A549 (cell line): ENCODE data around the gene CHAMP1. TPM values are rescaled to one million over a fixed set of nuclear protein-coding genes. Genes with fewer than 3 reads are reported as not detected.

Experiments used
- ATAC-seq, 2 experiments: fragments of 200-7000 bp in 1 of 2; fragments of >200 bp in 1 of 2; cut with Nextera tagmentation in 1 of 2; cut with Tn5 transposase in 1 of 2; 3 replicates each; pipeline versions ENCODE4 v1.8.0 to v1.9.1; 2018 to 2020; ENCODE audit warnings: mild to moderate bottlenecking in 1 of 2, moderate library complexity in 1 of 2
- CTCF ChIA-PET: fragments of 300-600 bp; sonication (Branson Sonifier 250); formaldehyde crosslinking; extraction: SDS; loops from one replicate; lab custom pipeline; 2021; ENCODE audit warnings: antibody characterized with exemption, inconsistent platforms; lab: Yijun Ruan, JAX
- POLR2A ChIA-PET: fragments of 350-600 bp; formaldehyde crosslinking; extraction: SDS; loops from one replicate; lab custom pipeline; 2021; ENCODE audit warnings: antibody characterized with exemption, inconsistent platforms; lab: Yijun Ruan, JAX
- DNase-seq, 2 experiments: peaks; one replicate each; pipeline versions ENCODE4 v3.0.0 to v3.0.0-alpha.2; 2011 to 2016; ENCODE audit warnings: low read depth in 1 of 2, low spot score in 1 of 2
- FAIRE-seq: peaks from 2 replicates; lab custom pipeline; 2011; peaks lifted over from hg19 to GRCh38; lab: Jason Lieb, UNC
- H3K27ac ChIP-seq, 2 experiments: fragments of >200 bp; sonication (Bioruptor Twin); formaldehyde crosslinking; 3 replicates each; pipeline ENCODE4 v1.5.1; 2016 to 2017
- H3K4me1 ChIP-seq: fragments of >200 bp; sonication (Bioruptor Twin); formaldehyde crosslinking; 3 replicates; pipeline ENCODE4 v1.6.1; 2016
- H3K4me2 ChIP-seq: fragments of >200 bp; sonication (Bioruptor Twin); formaldehyde crosslinking; 3 replicates; pipeline ENCODE4 v1.6.1; 2016
- H3K4me3 ChIP-seq: fragments of >200 bp; sonication (Bioruptor Twin); formaldehyde crosslinking; 3 replicates; pipeline ENCODE4 v1.5.1; 2016
- H3K9me3 ChIP-seq: fragments of >200 bp; sonication (Bioruptor Twin); formaldehyde crosslinking; 3 replicates; pipeline ENCODE4 v1.6.1; 2016
- CEBPB ChIP-seq, 2 experiments: fragments of >200 bp in 1 of 2; sonication (Bioruptor Twin) in 1 of 2; formaldehyde crosslinking in 1 of 2; IDR thresholded peaks; 2 replicates each; pipeline ENCODE4 v1.6.1; 2012 to 2016
- CHD4 ChIP-seq: fragments of 200-600 bp; sonication (generic); IDR thresholded peaks from 2 replicates; pipeline ENCODE4 v1.6.1; 2016; ENCODE audit warnings: antibody characterized with exemption, mild to moderate bottlenecking, borderline replicate concordance
- ESRRA ChIP-seq: fragments of 150-350 bp; IDR thresholded peaks from 2 replicates; pipeline ENCODE4 v1.6.1; 2014; ENCODE audit warnings: mild to moderate bottlenecking, low read length, borderline replicate concordance
- FOSL2 ChIP-seq, 2 experiments: fragments of 450-650 bp in 1 of 2; fragments of >200 bp in 1 of 2; sonication (Bioruptor Twin) in 1 of 2; formaldehyde crosslinking; IDR thresholded peaks; 2 replicates each; pipeline versions ENCODE4 v1.5.0 to v1.6.1; 2016 to 2020; ENCODE audit warnings: mild to moderate bottlenecking in 1 of 2, moderate library complexity in 1 of 2
- FOXS1 ChIP-seq: fragments of 250-450 bp; sonication (Bioruptor Pico); IDR thresholded peaks from 2 replicates; pipeline ENCODE4 v1.5.0; 2020; ENCODE audit warnings: mild to moderate bottlenecking, moderate library complexity
- GATA3 ChIP-seq: IDR thresholded peaks from 2 replicates; pipeline ENCODE4 v1.6.1; 2012; ENCODE audit warnings: borderline replicate concordance
- HEYL ChIP-seq: fragments of 250-450 bp; sonication (Bioruptor Pico); IDR thresholded peaks from 2 replicates; pipeline ENCODE4 v1.8.0; 2021; ENCODE audit warnings: mild to moderate bottlenecking, moderate library complexity
- JUNB ChIP-seq: fragments of >200 bp; sonication (Bioruptor Twin); formaldehyde crosslinking; IDR thresholded peaks from 2 replicates; pipeline ENCODE4 v1.6.1; 2016
- MAFK ChIP-seq: fragments of 450-650 bp; IDR thresholded peaks from 2 replicates; pipeline ENCODE4 v1.6.1; 2014; ENCODE audit not compliant: partially characterized antibody
- MAZ ChIP-seq: fragments of 150-350 bp; IDR thresholded peaks from 2 replicates; pipeline ENCODE4 v1.6.1; 2014; ENCODE audit warnings: antibody characterized with exemption, low read depth, low read length, borderline replicate concordance
- MYC ChIP-seq: IDR thresholded peaks from 2 replicates; pipeline ENCODE4 v1.6.1; 2012; ENCODE audit warnings: mild to moderate bottlenecking, inconsistent platforms, low read length, improper control_type of control experiment, borderline replicate concordance
- NPAS2 ChIP-seq: fragments of 250-450 bp; sonication (Bioruptor Pico); IDR thresholded peaks from 2 replicates; pipeline ENCODE4 v1.8.0; 2022; ENCODE audit warnings: mild to moderate bottlenecking, moderate library complexity, borderline replicate concordance
- PHF8 ChIP-seq: fragments of 200-600 bp; sonication (generic); IDR thresholded peaks from 2 replicates; pipeline ENCODE4 v1.6.1; 2016; ENCODE audit warnings: low read depth, mild to moderate bottlenecking, antibody characterized with exemption, moderate library complexity, borderline replicate concordance
- POLR2A ChIP-seq: IDR thresholded peaks from 2 replicates; pipeline ENCODE4 v1.6.1; 2012; ENCODE audit warnings: mild to moderate bottlenecking, low read length
- POLR2AphosphoS2 ChIP-seq: conservative IDR thresholded peaks from 2 replicates; pipeline ENCODE4 v1.6.1; 2012; ENCODE audit warnings: low read length, improper control_type of control experiment, inconsistent platforms
- RCOR1 ChIP-seq: fragments of 150-350 bp; IDR thresholded peaks from 2 replicates; pipeline ENCODE4 v1.6.1; 2014; ENCODE audit warnings: antibody characterized with exemption, low read length, low read depth
- SMC3 ChIP-seq: fragments of >200 bp; sonication (Bioruptor Twin); formaldehyde crosslinking; IDR thresholded peaks from 3 replicates; pipeline ENCODE4 v1.6.1; 2018; ENCODE audit warnings: inconsistent platforms
- SREBF2 ChIP-seq: fragments of 450-650 bp; IDR thresholded peaks from 2 replicates; pipeline ENCODE4 v1.6.1; 2014; ENCODE audit warnings: mild to moderate bottlenecking, moderate library complexity
- TFCP2L1 ChIP-seq: fragments of 250-450 bp; sonication (Bioruptor Pico); IDR thresholded peaks from 2 replicates; pipeline ENCODE4 v1.5.0; 2021; ENCODE audit warnings: mild to moderate bottlenecking
- ZNF302 ChIP-seq: fragments of 250-450 bp; sonication (Bioruptor Pico); IDR thresholded peaks from 2 replicates; pipeline ENCODE4 v1.9.0; 2021; ENCODE audit warnings: inconsistent platforms, mild to moderate bottlenecking, moderate library complexity
- ZSCAN20 ChIP-seq: fragments of 250-450 bp; sonication (Bioruptor Pico); IDR thresholded peaks from 2 replicates; pipeline ENCODE4 v1.8.0; 2022; ENCODE audit warnings: mild to moderate bottlenecking, moderate library complexity
- WGBS: methylation state at CpG from one replicate; pipeline ENCODE4 v1.1.6; 2017; ENCODE audit errors: missing lambda C conversion rate; 5-methylcytosine and 5-hydroxymethylcytosine counted together
- polyA plus RNA-seq, 4 experiments: library from polyadenylated mRNA; depleted of rRNA in 3 of 4; stranded (reverse); fragments of >200 nt; fragmentation: RNase III in 1 of 4; extraction: RNeasy Plus Mini Kit Qiagen cat#74134 plus additional on column Dnase treatment in 1 of 4; gene quantifications; 2 replicates in 3 of 4; 3 replicates in 1 of 4; pipeline ENCODE4 v1.2.3, GENCODE V29; 2011 to 2017
- TF ChIP-seq, protein P1 (sequence below): fragments of 450-650 bp; IDR thresholded peaks from 2 replicates; pipeline ENCODE4 v1.6.1; 2014; ENCODE audit warnings: antibody characterized with exemption
- TF ChIP-seq, protein P2 (sequence below): fragments of >200 bp; sonication (Bioruptor Twin); formaldehyde crosslinking; IDR thresholded peaks from 2 replicates; pipeline ENCODE4 v1.6.1; 2016
- TF ChIP-seq, protein P3 (sequence below): fragments of 150-350 bp; IDR thresholded peaks from 2 replicates; pipeline ENCODE4 v1.6.1; 2014; ENCODE audit warnings: low read depth, mild to moderate bottlenecking, low read length
- TF ChIP-seq, protein P4 (sequence below): IDR thresholded peaks from 2 replicates; pipeline ENCODE4 v1.6.1; 2012; ENCODE audit warnings: low read depth, borderline replicate concordance
- TF ChIP-seq, protein P5 (sequence below): fragments of >200 bp; sonication (Bioruptor Twin); formaldehyde crosslinking; IDR thresholded peaks from 3 replicates; pipeline ENCODE4 v1.6.1; 2016
- TF ChIP-seq, protein P6 (sequence below): IDR thresholded peaks from 2 replicates; pipeline ENCODE4 v1.6.1; 2012

CHAMP1 gene
- polyA plus RNA-seq, 2 of the 4 experiments (the other 2 are of a cell fraction): 18.0 to 40.8 TPM

DNA sequence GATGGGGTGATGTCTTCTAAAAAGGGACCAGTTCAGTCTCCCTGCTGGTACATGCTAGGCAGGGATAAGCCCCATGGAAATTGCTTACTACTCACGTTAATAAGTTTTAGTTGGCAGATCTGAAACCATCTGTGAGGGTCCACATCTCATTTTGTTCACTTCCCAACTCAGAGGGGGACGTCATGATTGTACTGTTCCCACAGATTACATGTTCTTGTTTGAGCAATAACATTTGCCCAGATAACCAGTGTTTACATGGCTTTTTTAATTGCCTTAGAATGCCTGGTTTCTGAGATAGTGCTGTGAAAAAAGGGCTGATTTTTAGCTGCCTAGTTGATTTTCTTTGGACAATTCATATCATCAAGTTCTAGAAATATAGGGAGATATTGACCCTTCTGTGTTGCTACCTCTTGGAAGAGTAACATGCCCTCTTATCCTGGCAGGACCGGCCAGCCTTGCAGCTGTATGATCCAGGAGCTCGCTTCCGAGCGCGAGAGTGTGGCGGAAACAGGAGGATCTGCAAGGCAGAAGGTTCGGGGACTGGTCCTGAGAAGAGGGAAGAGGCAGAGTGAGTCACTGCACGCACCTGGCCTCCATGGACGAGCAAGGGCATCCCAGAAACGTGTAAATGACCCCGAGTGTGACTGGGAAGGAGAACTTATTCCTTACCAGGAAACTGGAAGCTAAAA is 9.8 kb upstream of the CHAMP1 start:
- Histone ChIP-seq H3K27ac (no peak overlapping the region), H3K4me1 (no peaks in the 10 kb centered on the region), H3K4me2 (no peak overlapping the region), H3K9me3 (no peaks in the 10 kb centered on the region), H3K4me3 (no peak overlapping the region)
- CTCF ChIA-PET: no interaction called here
- no peak for DNase-seq
- 92% methylated on average over 13 of the region's 13 CpGs for WGBS
- no peak for ATAC-seq
- TF ChIP-seq ZNF302 (CRISPR knock-in tag) (no peak), POLR2AphosphoS2 (no peak), MAFK (no peak), HEYL (CRISPR knock-in tag) (no peak), FOSL2 (IDR thresholded peaks at IDR 0.05) (no peak), FOSL2 (CRISPR knock-in tag; IDR thresholded peaks at IDR 0.05) (no peak), ZSCAN20 (CRISPR knock-in tag) (no peak)
- TF ChIP-seq, protein P1, sequence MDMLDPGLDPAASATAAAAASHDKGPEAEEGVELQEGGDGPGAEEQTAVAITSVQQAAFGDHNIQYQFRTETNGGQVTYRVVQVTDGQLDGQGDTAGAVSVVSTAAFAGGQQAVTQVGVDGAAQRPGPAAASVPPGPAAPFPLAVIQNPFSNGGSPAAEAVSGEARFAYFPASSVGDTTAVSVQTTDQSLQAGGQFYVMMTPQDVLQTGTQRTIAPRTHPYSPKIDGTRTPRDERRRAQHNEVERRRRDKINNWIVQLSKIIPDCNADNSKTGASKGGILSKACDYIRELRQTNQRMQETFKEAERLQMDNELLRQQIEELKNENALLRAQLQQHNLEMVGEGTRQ: no peak
- FAIRE-seq: no peak
- POLR2A ChIA-PET: no interaction called here

DNA sequence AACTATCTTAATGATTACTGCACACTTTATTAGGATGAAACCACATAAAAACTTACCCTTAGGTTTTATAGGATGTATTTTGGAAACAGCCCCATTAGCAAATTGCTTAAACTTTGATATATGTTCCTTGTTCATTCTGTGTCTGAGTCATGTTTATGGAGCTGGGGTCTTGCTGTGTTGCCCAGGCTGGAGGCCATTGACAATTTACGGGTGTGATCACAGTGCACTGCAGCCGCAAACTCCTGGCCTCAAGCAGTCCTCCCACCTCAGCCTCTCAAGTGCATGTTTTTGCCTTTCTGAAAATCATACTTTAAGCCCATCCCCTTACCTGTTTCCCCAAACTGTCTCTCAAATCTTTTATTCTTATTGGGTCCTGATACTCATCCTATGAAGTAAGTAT is 5.2 kb upstream of the CHAMP1 start:
- ChIA-PET CTCF (no interaction called here), POLR2A (no interaction called here)
- H3K4me3 ChIP-seq: no peak overlapping the region
- WGBS: 87% methylated on average over 2 of the region's 2 CpGs
- TF ChIP-seq MAFK (no peak), CEBPB (IDR thresholded peaks at IDR 0.05) (no peak), POLR2A (no peak), SREBF2 (no peak), NPAS2 (no peak), HEYL (CRISPR knock-in tag) (no peak)
- TF ChIP-seq, protein P2, sequence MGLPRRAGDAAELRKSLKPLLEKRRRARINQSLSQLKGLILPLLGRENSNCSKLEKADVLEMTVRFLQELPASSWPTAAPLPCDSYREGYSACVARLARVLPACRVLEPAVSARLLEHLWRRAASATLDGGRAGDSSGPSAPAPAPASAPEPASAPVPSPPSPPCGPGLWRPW: no peak
- peaks cover 8% of the 10 kb centered on the region for H3K4me1 ChIP-seq
- DNase-seq: no peak
- H3K4me2 ChIP-seq: no peak overlapping the region
- FAIRE-seq: no peak
- H3K27ac ChIP-seq: no peak overlapping the region
- H3K9me3 ChIP-seq: no peaks in the 10 kb centered on the region
- ATAC-seq: no peak

DNA sequence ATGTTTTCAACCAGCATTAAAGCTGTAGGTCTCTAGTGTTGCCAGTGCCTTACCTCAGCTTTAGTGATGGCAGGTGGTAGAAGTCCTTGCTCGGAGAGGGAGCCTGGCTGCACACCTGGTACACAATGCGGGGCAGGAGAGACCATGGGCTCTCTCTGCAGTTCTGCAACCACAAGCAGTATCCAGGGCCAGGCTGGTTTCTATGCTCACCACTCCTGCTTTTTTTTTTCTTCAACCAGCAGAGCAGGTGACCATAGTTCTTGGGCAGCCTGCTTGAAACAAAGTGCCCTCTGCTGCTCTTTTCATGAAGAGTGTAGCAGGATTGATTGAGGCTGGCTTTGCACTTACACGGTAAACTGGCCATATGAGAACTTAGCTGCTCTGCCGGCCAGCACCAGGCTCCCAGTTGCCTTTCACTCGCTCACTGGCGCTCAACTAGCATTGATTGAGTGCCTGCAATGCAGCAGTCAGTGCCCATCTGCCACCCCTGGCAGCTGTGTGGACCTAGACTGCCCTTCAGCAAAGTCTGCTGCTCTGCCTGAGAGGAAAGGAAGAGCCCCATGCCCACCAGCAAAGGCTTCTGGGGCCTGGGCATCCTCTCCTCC is 4.4 kb upstream of the CHAMP1 start:
- CTCF ChIA-PET: interaction anchor here (1.0 kb wide), 1 partner anchor 28 kb away, joined by 3 read pairs; no protein-coding TSS in a partner anchor
- POLR2A ChIA-PET: no interaction called here
- H3K4me1 ChIP-seq: peaks cover 8% of the 10 kb centered on the region
- TF ChIP-seq MAFK: no peak
- no peak for TF ChIP-seq TFCP2L1 (CRISPR knock-in tag)
- TF ChIP-seq GATA3: no peak
- no peak for TF ChIP-seq MAZ
- TF ChIP-seq ESRRA: no peak
- no peak for TF ChIP-seq PHF8
- TF ChIP-seq, protein P3, sequence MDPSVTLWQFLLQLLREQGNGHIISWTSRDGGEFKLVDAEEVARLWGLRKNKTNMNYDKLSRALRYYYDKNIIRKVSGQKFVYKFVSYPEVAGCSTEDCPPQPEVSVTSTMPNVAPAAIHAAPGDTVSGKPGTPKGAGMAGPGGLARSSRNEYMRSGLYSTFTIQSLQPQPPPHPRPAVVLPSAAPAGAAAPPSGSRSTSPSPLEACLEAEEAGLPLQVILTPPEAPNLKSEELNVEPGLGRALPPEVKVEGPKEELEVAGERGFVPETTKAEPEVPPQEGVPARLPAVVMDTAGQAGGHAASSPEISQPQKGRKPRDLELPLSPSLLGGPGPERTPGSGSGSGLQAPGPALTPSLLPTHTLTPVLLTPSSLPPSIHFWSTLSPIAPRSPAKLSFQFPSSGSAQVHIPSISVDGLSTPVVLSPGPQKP: no peak
- no peak for TF ChIP-seq MYC
- TF ChIP-seq HEYL (CRISPR knock-in tag): no peak
- no peak for TF ChIP-seq RCOR1
- no peak for TF ChIP-seq NPAS2
- TF ChIP-seq SMC3: no peak
- no peak for TF ChIP-seq CHD4
- TF ChIP-seq POLR2A: no peak
- TF ChIP-seq, protein P4, sequence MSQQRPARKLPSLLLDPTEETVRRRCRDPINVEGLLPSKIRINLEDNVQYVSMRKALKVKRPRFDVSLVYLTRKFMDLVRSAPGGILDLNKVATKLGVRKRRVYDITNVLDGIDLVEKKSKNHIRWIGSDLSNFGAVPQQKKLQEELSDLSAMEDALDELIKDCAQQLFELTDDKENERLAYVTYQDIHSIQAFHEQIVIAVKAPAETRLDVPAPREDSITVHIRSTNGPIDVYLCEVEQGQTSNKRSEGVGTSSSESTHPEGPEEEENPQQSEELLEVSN: no peak
- TF ChIP-seq, protein P5, sequence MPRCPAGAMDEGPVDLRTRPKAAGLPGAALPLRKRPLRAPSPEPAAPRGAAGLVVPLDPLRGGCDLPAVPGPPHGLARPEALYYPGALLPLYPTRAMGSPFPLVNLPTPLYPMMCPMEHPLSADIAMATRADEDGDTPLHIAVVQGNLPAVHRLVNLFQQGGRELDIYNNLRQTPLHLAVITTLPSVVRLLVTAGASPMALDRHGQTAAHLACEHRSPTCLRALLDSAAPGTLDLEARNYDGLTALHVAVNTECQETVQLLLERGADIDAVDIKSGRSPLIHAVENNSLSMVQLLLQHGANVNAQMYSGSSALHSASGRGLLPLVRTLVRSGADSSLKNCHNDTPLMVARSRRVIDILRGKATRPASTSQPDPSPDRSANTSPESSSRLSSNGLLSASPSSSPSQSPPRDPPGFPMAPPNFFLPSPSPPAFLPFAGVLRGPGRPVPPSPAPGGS: no peak
- TF ChIP-seq, protein P6, sequence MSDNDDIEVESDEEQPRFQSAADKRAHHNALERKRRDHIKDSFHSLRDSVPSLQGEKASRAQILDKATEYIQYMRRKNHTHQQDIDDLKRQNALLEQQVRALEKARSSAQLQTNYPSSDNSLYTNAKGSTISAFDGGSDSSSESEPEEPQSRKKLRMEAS: no peak
- no peak for TF ChIP-seq FOXS1 (CRISPR knock-in tag)
- no peak for TF ChIP-seq JUNB
- WGBS: 100% methylated on average over 2 of the region's 6 CpGs
- FAIRE-seq (no peak), DNase-seq (no peak), ATAC-seq (no peak)
- no peak overlapping the region for H3K4me3 ChIP-seq
- no peaks in the 10 kb centered on the region for H3K9me3 ChIP-seq
- no peak overlapping the region for H3K27ac ChIP-seq
- H3K4me2 ChIP-seq: no peak overlapping the region
